Measurements from ENCODE around the gene FAM111B.

DNA sequence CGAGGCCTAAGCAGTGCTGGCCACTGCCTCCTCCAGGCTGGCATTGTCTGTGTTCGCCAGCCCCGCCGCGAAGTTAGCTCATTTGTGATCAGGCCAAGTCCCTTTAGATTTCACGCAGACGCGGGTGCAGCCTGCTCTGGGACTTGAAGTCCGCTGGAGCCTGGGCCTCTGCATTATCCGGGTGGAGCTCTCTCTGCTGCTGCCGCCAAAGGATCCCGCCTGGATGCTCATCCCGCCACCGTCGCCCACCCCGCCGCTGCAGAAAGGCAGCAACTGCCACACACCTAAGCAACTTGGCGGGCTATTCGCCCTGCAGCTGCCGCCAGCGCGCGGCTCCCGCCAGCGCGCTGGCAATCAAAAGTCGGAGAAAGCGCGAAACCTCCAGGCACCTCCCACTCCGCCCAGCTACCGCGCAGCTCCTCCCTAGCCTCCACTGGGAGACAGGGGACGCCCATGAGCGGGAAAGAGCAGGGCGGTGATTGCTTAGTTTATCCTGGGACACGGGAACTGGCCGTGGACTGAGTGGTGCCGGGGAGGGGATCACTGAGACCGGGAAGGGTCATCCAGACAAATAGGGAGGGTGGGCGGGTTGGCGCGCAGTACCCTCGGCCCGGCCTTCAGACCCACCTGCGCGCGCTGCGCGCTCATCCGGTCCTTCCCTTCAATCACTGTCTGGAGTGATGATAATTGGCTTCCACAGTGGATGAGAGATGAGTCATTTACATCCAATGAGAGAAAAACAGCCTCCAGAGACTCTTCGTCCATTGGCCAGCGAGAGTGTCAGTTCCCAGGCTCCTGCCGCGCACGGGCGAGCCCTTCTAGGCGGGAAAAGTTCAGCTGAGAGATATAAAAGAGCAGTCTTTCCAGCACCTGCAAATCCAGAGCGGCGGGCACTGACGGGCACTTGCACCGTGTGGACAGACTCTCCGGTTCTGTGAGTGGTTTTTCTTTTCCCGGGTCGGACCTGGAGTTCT lies at the start of gene FAM111B:
- TF ChIP-seq, protein P1, sequence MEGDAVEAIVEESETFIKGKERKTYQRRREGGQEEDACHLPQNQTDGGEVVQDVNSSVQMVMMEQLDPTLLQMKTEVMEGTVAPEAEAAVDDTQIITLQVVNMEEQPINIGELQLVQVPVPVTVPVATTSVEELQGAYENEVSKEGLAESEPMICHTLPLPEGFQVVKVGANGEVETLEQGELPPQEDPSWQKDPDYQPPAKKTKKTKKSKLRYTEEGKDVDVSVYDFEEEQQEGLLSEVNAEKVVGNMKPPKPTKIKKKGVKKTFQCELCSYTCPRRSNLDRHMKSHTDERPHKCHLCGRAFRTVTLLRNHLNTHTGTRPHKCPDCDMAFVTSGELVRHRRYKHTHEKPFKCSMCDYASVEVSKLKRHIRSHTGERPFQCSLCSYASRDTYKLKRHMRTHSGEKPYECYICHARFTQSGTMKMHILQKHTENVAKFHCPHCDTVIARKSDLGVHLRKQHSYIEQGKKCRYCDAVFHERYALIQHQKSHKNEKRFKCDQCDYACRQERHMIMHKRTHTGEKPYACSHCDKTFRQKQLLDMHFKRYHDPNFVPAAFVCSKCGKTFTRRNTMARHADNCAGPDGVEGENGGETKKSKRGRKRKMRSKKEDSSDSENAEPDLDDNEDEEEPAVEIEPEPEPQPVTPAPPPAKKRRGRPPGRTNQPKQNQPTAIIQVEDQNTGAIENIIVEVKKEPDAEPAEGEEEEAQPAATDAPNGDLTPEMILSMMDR (IDR thresholded peaks at IDR 0.05) = no peak
- no peak for TF ChIP-seq POLR2A (IDR thresholded peaks at IDR 0.05)

Data from lower leg skin (tissue), 3 donors.